Chondrocyte (in vitro differentiated cells): ENCODE measurements around the gene OSR1. TPM values are rescaled to one million over a fixed set of nuclear protein-coding genes. Genes with fewer than 3 reads are reported as not detected.

Source experiments
- DNase-seq: peaks from one replicate; pipeline ENCODE4 v3.0.0; 2021; ENCODE audit warnings: mixed read lengths, low spot score
- H3K27ac Mint-ChIP-seq: one replicate; pipeline ENCODE4 v1.8.0; 2021; ENCODE audit warnings: mild to moderate bottlenecking, moderate library complexity, mixed read lengths; ENCODE audit not compliant: unreplicated experiment
- H3K27me3 Mint-ChIP-seq: 2 replicates; pipeline ENCODE4 v1.8.0; 2021; ENCODE audit warnings: low read depth, mixed read lengths
- H3K36me3 Mint-ChIP-seq: 2 replicates; pipeline ENCODE4 v1.8.0; 2021; ENCODE audit warnings: low read depth, mixed read lengths
- H3K4me1 Mint-ChIP-seq: 2 replicates; pipeline ENCODE4 v1.8.0; 2021; ENCODE audit warnings: low read depth, mild to moderate bottlenecking, mixed read lengths
- H3K4me3 Mint-ChIP-seq: one replicate; pipeline ENCODE4 v1.8.0; 2021; ENCODE audit warnings: mild to moderate bottlenecking, moderate library complexity, mixed read lengths; ENCODE audit not compliant: unreplicated experiment
- H3K9me3 Mint-ChIP-seq: 2 replicates; pipeline ENCODE4 v1.8.0; 2021; ENCODE audit warnings: low read depth, mixed read lengths
- CTCF ChIP-seq: fragments of 200-600 bp; sonication (generic); IDR thresholded peaks from 2 replicates; pipeline ENCODE4 v1.5.0; 2021; ENCODE audit warnings: antibody characterized with exemption, mild to moderate bottlenecking, moderate library complexity
- total RNA-seq: library from RNA; stranded (reverse); gene quantifications from 3 replicates; pipeline ENCODE4 v1.2.1, GENCODE V29; 2021

Gene OSR1
- total RNA-seq, 1 donor from 2014 or later, result 34.5 TPM

- H3K27me3 Mint-ChIP-seq, result peaks cover 2% of the 10 kb centered on the region
- no peaks in the 10 kb centered on the region for H3K36me3 Mint-ChIP-seq
- no peak for TF ChIP-seq CTCF
- no peaks in the 10 kb centered on the region for H3K4me1 Mint-ChIP-seq
- no peak overlapping the region for H3K27ac Mint-ChIP-seq
- H3K9me3 Mint-ChIP-seq, result peaks cover 5% of the 10 kb centered on the region
- no peak for DNase-seq
- H3K4me3 Mint-ChIP-seq, result no peak overlapping the region
Observed at GRCh38 chr2:19378939-19379338, 20.5 kb upstream of the OSR1 start.

- H3K27me3 Mint-ChIP-seq, result peaks cover 5% of the 10 kb centered on the region
- DNase-seq, result no peak
- H3K9me3 Mint-ChIP-seq, result peaks cover 5% of the 10 kb centered on the region
- H3K27ac Mint-ChIP-seq, result no peak overlapping the region
- H3K36me3 Mint-ChIP-seq, result peaks cover 4% of the 10 kb centered on the region
- no peaks in the 10 kb centered on the region for H3K4me1 Mint-ChIP-seq
- no peak overlapping the region for H3K4me3 Mint-ChIP-seq
- no peak for TF ChIP-seq CTCF
Observed at GRCh38 chr2:19377717-19378116, 19.3 kb upstream of the OSR1 start.

GRCh38 chr2:19373352-19373751 is 14.9 kb upstream of the OSR1 start:
- Mint-ChIP-seq H3K4me3 (no peak overlapping the region), H3K27me3 (peaks cover 9% of the 10 kb centered on the region), H3K27ac (no peak overlapping the region), H3K4me1 (no peaks in the 10 kb centered on the region), H3K36me3 (peaks cover 4% of the 10 kb centered on the region), H3K9me3 (peaks cover 5% of the 10 kb centered on the region)
- TF ChIP-seq CTCF, result no peak
- DNase-seq, result no peak

GRCh38 chr2:19371996-19372582 is 13.7 kb upstream of the OSR1 start:
- H3K4me1 Mint-ChIP-seq, result no peaks in the 10 kb centered on the region
- no peak overlapping the region for H3K27ac Mint-ChIP-seq
- no peak for DNase-seq
- peaks cover 5% of the 10 kb centered on the region for H3K9me3 Mint-ChIP-seq
- H3K27me3 Mint-ChIP-seq, result peaks cover 9% of the 10 kb centered on the region
- no peak overlapping the region for H3K4me3 Mint-ChIP-seq
- H3K36me3 Mint-ChIP-seq, result peaks cover 4% of the 10 kb centered on the region
- no peak for TF ChIP-seq CTCF

- Mint-ChIP-seq H3K27ac (no peak overlapping the region), H3K36me3 (peaks cover 4% of the 10 kb centered on the region), H3K9me3 (no peaks in the 10 kb centered on the region), H3K27me3 (peaks cover 11% of the 10 kb centered on the region), H3K4me3 (no peak overlapping the region), H3K4me1 (no peaks in the 10 kb centered on the region)
- no peak for DNase-seq
- peak; percentile 79 for TF ChIP-seq CTCF
Observed at GRCh38 chr2:19369341-19369955, 11.0 kb upstream of the OSR1 start.
